T-helper 17 cell (primary cell): Measurements from ENCODE around the gene ABHD17A. TPM values are rescaled to one million over a fixed set of nuclear protein-coding genes. Genes with fewer than 3 reads are reported as not detected.

Source experiments
- ATAC-seq: fragments of 150-1000 bp; cut with Tn5 transposase; 2 replicates; pipeline ENCODE4 v1.10.0; 2021; ENCODE audit warnings: mild to moderate bottlenecking, moderate library complexity
- DNase-seq, 3 donors: peaks; one replicate each; pipeline versions ENCODE4 v3.0.0 to v3.0.0-alpha.2; 2020 to 2021
- H3K9me3 ChIP-seq: one replicate; pipeline ENCODE4 v1.7.0; 2013; ENCODE audit warnings: low read length, mild to moderate bottlenecking; ENCODE audit not compliant: control insufficient read depth, poor library complexity, severe bottlenecking
- H3K27ac Mint-ChIP-seq: one replicate; pipeline ENCODE4 v1.8.0; 2022; ENCODE audit warnings: mild to moderate bottlenecking, moderate library complexity, mixed read lengths
- H3K27me3 Mint-ChIP-seq: one replicate; pipeline ENCODE4 v1.8.0; 2022; ENCODE audit warnings: mixed read lengths
- H3K36me3 Mint-ChIP-seq: one replicate; pipeline ENCODE4 v1.8.0; 2022; ENCODE audit warnings: low read depth, mixed read lengths
- H3K4me1 Mint-ChIP-seq: one replicate; pipeline ENCODE4 v1.8.0; 2022; ENCODE audit warnings: mild to moderate bottlenecking, mixed read lengths
- H3K4me3 Mint-ChIP-seq: one replicate; pipeline ENCODE4 v1.8.0; 2022; ENCODE audit warnings: mild to moderate bottlenecking, moderate library complexity, mixed read lengths
- total RNA-seq, 4 donors: library from RNA in 2 of 4; stranded (reverse) in 2 of 4; gene quantifications; one replicate each; pipeline ENCODE4 v1.2.3 and lab custom pipeline; 2022 to 2026

ABHD17A gene
- total RNA-seq, 2 donors from 2014 or later = 121 to 125 TPM

GRCh38 chr19:1873524-1874473, 11.5 kb downstream of the ABHD17A start:
- no peaks in the 10 kb centered on the region for H3K9me3 ChIP-seq
- no peak for ATAC-seq
- Mint-ChIP-seq H3K4me1 (peaks cover 25% of the 10 kb centered on the region), H3K27ac (peak overlapping the region; percentile 92), H3K4me3 (peak overlapping the region; percentile 60), H3K36me3 (no peaks in the 10 kb centered on the region), H3K27me3 (no peaks in the 10 kb centered on the region)
- no peak for DNase-seq

- H3K9me3 ChIP-seq = no peaks in the 10 kb centered on the region
- Mint-ChIP-seq H3K36me3 (no peaks in the 10 kb centered on the region), H3K4me1 (peaks cover 25% of the 10 kb centered on the region), H3K27me3 (no peaks in the 10 kb centered on the region), H3K4me3 (peak overlapping the region; percentile 70), H3K27ac (peak overlapping the region; percentile 24)
- ATAC-seq = no peak
- no peak for DNase-seq
These were observed 12.3 kb downstream of the ABHD17A start for GRCh38 chr19:1872807-1873523.

GRCh38 chr19:1871630-1872029, 13.7 kb downstream of the ABHD17A start:
- no peak overlapping the region for H3K4me3 Mint-ChIP-seq
- no peak overlapping the region for H3K27ac Mint-ChIP-seq
- no peaks in the 10 kb centered on the region for H3K27me3 Mint-ChIP-seq
- peaks cover 25% of the 10 kb centered on the region for H3K4me1 Mint-ChIP-seq
- H3K36me3 Mint-ChIP-seq = no peaks in the 10 kb centered on the region
- H3K9me3 ChIP-seq = no peaks in the 10 kb centered on the region
- ATAC-seq (no peak), DNase-seq (no peak)

GRCh38 chr19:1871140-1871597, 14.1 kb downstream of the ABHD17A start:
- peaks cover 20% of the 10 kb centered on the region for H3K4me1 Mint-ChIP-seq
- no peaks in the 10 kb centered on the region for H3K27me3 Mint-ChIP-seq
- no peaks in the 10 kb centered on the region for H3K36me3 Mint-ChIP-seq
- no peaks in the 10 kb centered on the region for H3K9me3 ChIP-seq
- H3K4me3 Mint-ChIP-seq = no peak overlapping the region
- H3K27ac Mint-ChIP-seq = no peak overlapping the region
- ATAC-seq (no peak), DNase-seq (no peak)

GRCh38 chr19:1868971-1869370, 16.3 kb downstream of the ABHD17A start:
- Mint-ChIP-seq H3K27me3 (no peaks in the 10 kb centered on the region), H3K4me3 (no peak overlapping the region), H3K4me1 (peaks cover 6% of the 10 kb centered on the region), H3K27ac (no peak overlapping the region), H3K36me3 (no peaks in the 10 kb centered on the region)
- no peak for ATAC-seq
- no peaks in the 10 kb centered on the region for H3K9me3 ChIP-seq
- DNase-seq = no peak

GRCh38 chr19:1867349-1867724, 18.0 kb downstream of the ABHD17A start:
- Mint-ChIP-seq H3K4me1 (peaks cover 4% of the 10 kb centered on the region), H3K27ac (peak overlapping the region; percentile 59), H3K36me3 (no peaks in the 10 kb centered on the region), H3K4me3 (no peak overlapping the region), H3K27me3 (no peaks in the 10 kb centered on the region)
- ATAC-seq (no peak), DNase-seq (no peak)
- no peaks in the 10 kb centered on the region for H3K9me3 ChIP-seq

GRCh38 chr19:1866693-1867348, 18.5 kb downstream of the ABHD17A start:
- H3K4me3 Mint-ChIP-seq = no peak overlapping the region
- DNase-seq (no peak), ATAC-seq (no peak)
- H3K4me1 Mint-ChIP-seq = peaks cover 7% of the 10 kb centered on the region
- no peaks in the 10 kb centered on the region for H3K9me3 ChIP-seq
- H3K27ac Mint-ChIP-seq = peak overlapping the region; percentile 59
- no peaks in the 10 kb centered on the region for H3K27me3 Mint-ChIP-seq
- H3K36me3 Mint-ChIP-seq = no peaks in the 10 kb centered on the region

GRCh38 chr19:1865172-1866010, 19.9 kb downstream of the ABHD17A start:
- H3K27me3 Mint-ChIP-seq = no peaks in the 10 kb centered on the region
- H3K27ac Mint-ChIP-seq = peak overlapping the region; percentile 78
- no peak for DNase-seq
- H3K9me3 ChIP-seq = no peaks in the 10 kb centered on the region
- H3K4me1 Mint-ChIP-seq = peaks cover 14% of the 10 kb centered on the region
- no peak for ATAC-seq
- peak overlapping the region; percentile 77 for H3K4me3 Mint-ChIP-seq
- no peaks in the 10 kb centered on the region for H3K36me3 Mint-ChIP-seq

- peaks cover 17% of the 10 kb centered on the region for H3K4me1 Mint-ChIP-seq
- H3K27me3 Mint-ChIP-seq = no peaks in the 10 kb centered on the region
- DNase-seq = peak in 2 of 3 donors; percentile 47 to 54
- peak overlapping the region; percentile 77 for H3K4me3 Mint-ChIP-seq
- no peaks in the 10 kb centered on the region for H3K36me3 Mint-ChIP-seq
- ATAC-seq = no peak
- peak overlapping the region; percentile 78 for H3K27ac Mint-ChIP-seq
- no peaks in the 10 kb centered on the region for H3K9me3 ChIP-seq
These were observed 20.7 kb downstream of the ABHD17A start for GRCh38 chr19:1864480-1865171.

- Mint-ChIP-seq H3K4me3 (peak overlapping the region; percentile 77), H3K27me3 (no peaks in the 10 kb centered on the region), H3K36me3 (no peaks in the 10 kb centered on the region), H3K27ac (no peak overlapping the region), H3K4me1 (peaks cover 22% of the 10 kb centered on the region)
- no peaks in the 10 kb centered on the region for H3K9me3 ChIP-seq
- ATAC-seq (peak; percentile 76), DNase-seq (peak; percentile 92 to 96 (median 93))
These were observed 21.4 kb downstream of the ABHD17A start for GRCh38 chr19:1863638-1864479.

GRCh38 chr19:1863328-1863637, 22.0 kb downstream of the ABHD17A start, which contains the start of gene KLF16:
KLF16 (minus strand) TSS chr19:1863579; CDS start chr19:1863497, 82 bp downstream.
- Mint-ChIP-seq H3K36me3 (no peaks in the 10 kb centered on the region), H3K27ac (peak within 1 kb of the TSS; percentile 96), H3K4me3 (peak within 1 kb of the TSS; percentile 98), H3K4me1 (peaks cover 25% of the 10 kb centered on the region), H3K27me3 (no peaks in the 10 kb centered on the region)
- DNase-seq = no peak
- H3K9me3 ChIP-seq = no peaks in the 10 kb centered on the region
- no peak for ATAC-seq
